GM08714 (cell line): ENCODE data around the gene SHF.
"Not testable (repeated sequence)": the region's sequence is repeated elsewhere in the genome, so short reads cannot be mapped to it uniquely, and the experiment has no call there.

ENCODE experiments used
- H3K4me3 ChIP-seq: fragments of 200-500 bp; sonication (Bioruptor generic); 2 replicates; pipeline ENCODE4 v1.5.1; 2014; ENCODE audit warnings: mild to moderate bottlenecking, low read length, inconsistent platforms
- ZNF274 ChIP-seq: IDR thresholded peaks from 2 replicates; pipeline ENCODE4 v1.6.1; 2012; ENCODE audit warnings: mild to moderate bottlenecking, low read depth, low read length

Gene SHF

GRCh38 chr15:45148076-45149059, 39.4 kb downstream of the SHF start:
- H3K4me3 ChIP-seq, result no peak overlapping the region
- TF ChIP-seq ZNF274, result no peak

GRCh38 chr15:45147606-45148005, 40.2 kb downstream of the SHF start:
- no peak overlapping the region for H3K4me3 ChIP-seq
- no peak for TF ChIP-seq ZNF274

DNA sequence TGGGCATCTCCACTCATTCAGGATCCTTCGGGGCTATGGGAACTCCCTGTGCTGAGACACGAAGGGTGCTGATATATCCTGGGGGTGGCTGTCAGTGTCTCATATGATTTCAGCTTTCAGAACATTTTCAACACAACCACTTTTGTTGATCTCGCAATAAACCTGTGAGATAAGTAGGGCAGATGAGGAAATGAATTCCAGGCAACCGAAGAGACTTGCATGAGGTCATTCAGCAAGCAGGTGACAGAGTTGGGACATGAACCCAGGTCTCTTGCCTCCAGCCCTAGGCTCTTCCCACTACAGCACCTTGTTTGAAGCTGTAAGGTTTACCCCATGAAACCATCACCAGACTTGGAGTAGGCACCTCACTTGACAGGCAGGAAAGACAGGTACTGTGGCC, 41.4 kb downstream of the SHF start:
- no peak overlapping the region for H3K4me3 ChIP-seq
- no peak for TF ChIP-seq ZNF274

GRCh38 chr15:45144775-45145174, 43.0 kb downstream of the SHF start:
- no peak for TF ChIP-seq ZNF274
- no peak overlapping the region for H3K4me3 ChIP-seq

DNA sequence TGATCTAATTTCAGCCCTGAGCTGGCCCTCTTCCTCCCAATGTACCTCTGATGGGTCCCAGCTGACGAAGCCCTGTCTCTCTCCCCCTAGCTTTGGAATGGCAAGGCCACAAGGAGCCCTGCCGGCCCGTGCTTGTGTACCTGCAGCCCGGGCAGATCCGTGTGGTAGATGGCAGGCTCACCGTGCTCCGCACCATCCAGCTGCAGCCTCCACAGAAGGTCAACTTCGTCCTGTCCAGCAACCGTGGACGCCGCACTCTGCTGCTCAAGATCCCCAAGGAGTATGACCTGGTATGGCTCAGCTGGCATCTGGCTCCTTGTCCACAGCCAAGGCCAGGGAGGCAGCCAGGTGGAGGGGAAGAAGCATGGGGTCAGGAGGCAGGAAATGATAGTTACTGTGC, 43.8 kb downstream of the SHF start:
- H3K4me3 ChIP-seq, result no peak overlapping the region
- no peak for TF ChIP-seq ZNF274

DNA sequence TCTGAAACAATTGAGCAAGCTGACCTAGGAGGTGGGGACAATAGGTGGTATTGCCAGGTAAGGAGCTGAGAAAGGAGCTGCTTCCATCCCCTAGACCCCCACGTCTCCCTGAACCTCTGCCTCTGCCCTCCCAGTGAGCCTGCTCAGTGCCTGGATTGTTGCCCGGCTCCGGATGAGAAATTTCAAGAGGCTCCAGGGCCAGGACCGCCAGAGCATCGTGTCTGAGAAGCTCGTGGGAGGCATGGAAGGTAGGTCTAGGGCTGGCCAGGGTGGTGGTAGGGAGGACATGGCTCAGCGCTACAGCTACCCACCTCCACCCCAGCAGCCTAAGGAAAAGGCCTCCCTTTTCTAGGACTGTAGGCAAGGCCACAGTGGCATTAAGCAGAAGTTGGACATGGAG, 44.7 kb downstream of the SHF start:
- H3K4me3 ChIP-seq, result no peak overlapping the region

GRCh38 chr15:45141386-45141785, 46.4 kb downstream of the SHF start:
- no peak overlapping the region for H3K4me3 ChIP-seq
- TF ChIP-seq ZNF274, result no peak

More for the DNA sequence above, 44.7 kb downstream of the SHF start:
- no peak for TF ChIP-seq ZNF274

DNA sequence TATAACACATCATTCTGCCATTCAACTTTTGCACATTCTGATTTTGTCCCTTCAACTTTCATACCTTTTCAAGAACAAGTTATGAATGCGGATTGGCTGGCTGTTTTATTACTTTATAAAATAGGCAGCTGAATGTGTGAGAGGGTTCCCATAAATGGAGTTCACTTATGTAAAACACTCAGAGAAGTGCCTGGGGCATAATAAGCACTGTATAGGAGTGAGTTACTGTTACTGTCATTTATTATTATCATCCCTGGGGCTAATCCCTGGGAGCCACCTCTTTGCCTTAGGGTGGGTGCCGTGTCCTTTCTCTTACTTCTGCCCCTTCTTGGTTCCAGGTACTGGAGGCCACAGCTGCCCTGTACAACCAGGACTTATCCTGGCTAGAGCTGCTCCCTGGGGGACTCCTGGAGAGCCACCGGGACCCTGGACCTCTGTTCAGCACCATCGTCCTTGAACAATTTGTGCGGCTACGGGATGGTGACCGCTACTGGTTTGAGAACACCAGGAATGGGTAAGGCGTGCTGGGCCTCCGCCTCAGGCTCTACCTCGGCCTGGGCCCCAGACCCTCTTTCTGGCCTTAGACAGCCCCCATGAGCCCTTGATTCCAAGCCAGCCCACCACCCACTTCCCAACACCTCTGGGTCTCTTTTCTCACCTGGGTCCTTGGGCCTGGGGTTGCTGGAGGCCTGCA, 47.1 kb downstream of the SHF start:
- H3K4me3 ChIP-seq, result no peak overlapping the region
- TF ChIP-seq ZNF274, result no peak

DNA sequence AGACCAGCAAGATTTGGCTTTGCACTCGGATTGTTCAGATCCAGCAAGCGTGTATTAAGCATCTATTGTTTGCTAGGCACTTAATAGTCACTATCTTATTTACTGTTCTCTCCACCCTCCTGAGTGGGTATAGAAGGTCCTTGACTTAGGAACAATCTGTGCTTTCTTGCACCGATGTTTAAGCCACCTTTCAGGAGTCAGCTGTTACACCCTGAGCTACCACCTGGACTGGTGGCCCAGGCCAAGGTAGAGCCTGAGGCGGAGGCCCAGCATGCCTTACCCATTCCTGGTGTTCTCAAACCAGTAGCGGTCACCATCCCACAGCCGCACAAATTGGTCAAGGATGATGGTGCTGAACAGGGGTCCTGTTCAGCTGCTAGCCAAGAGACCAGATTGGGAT, 48.0 kb downstream of the SHF start:
- H3K4me3 ChIP-seq, result no peak overlapping the region
- TF ChIP-seq ZNF274, result no peak

- H3K4me3 ChIP-seq, result no peak overlapping the region
- TF ChIP-seq ZNF274, result no peak
These were observed 48.7 kb downstream of the SHF start for GRCh38 chr15:45138814-45139765.

- TF ChIP-seq ZNF274, result no peak
- H3K4me3 ChIP-seq, result no peak overlapping the region
These were observed 50.1 kb downstream of the SHF start for GRCh38 chr15:45137703-45138102.

- no peak overlapping the region for H3K4me3 ChIP-seq
- no peak for TF ChIP-seq ZNF274
These were observed 51.4 kb downstream of the SHF start for GRCh38 chr15:45136378-45136764.

GRCh38 chr15:45135705-45136377, 51.9 kb downstream of the SHF start:
- not testable (repeated sequence) for H3K4me3 ChIP-seq
